ENCODE measurements around the gene SELENOK. TPM values are rescaled to one million over a fixed set of nuclear protein-coding genes. Genes with fewer than 3 reads are reported as not detected.
A peak's percentile ranks its signal among the peaks of the same experiment; 100 is the strongest.
"Not testable (repeated sequence)": the region's sequence is repeated elsewhere in the genome, so short reads cannot be mapped to it uniquely, and the experiment has no call there.

The SELENOK gene
- 35.7 TPM for polyA plus RNA-seq (ENCODE audit: insufficient read length)

DNA sequence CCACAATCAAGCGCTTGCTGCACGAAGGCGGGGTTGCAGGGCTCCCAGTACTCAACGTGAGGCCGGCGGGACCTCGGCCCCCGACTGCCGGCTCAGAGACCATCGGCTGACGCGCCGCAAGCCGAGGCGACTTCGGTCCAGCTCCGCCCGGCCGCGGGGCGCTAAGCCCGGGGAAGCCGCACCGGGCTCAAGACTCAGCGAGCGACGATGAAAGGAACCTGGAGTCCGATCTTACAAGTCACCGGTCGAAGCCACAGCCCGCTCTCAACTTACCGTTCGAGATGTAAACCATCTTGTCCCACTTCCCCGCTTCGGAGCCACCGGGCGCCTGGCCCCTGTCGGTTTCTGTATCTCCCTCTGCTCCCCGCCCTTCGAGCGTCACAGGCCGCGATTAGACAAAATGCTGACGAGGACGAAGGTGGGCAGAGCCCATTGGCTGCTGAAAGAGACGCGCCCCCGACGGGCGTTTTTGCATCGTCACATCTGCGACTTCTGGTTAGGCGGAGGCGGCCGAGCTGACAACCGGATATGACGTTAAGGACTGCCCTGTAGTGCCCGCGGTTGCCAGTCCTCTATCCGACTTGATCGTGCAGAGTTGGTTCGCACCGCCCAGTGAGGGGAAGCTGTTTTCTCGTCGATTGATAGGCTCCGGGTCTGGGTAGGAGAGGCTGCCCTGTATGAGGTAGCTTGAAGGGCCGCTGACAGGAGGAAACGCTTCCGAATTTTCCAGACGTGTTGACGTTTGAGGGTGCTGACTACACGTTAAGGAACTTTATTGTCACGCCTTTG, at the start of gene SELENOK:
Gene SELENOK (minus strand): TSS at position 363 of the 789 bp plus-strand sequence.
- peak; percentile 98 for DNase-seq

DNA sequence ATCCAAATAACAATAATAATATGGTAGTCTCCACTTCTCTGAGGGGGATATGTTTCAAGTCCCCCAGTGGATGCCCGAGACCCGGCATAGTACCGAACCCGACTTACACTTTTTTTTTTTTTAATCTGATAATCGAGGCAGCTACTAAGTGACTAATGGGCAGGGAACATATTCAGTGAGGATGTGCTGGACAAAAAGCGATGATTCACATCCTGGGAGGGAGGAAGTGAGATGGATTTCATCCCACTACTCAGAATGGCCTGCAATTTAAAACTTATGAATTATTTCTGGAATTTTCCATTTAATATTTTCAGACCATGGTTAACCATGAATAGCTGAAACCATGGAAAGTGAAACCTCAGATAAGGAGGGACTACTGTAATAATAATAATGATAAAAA, 49.5 kb upstream of the SELENOK start:
- no peak for DNase-seq

DNA sequence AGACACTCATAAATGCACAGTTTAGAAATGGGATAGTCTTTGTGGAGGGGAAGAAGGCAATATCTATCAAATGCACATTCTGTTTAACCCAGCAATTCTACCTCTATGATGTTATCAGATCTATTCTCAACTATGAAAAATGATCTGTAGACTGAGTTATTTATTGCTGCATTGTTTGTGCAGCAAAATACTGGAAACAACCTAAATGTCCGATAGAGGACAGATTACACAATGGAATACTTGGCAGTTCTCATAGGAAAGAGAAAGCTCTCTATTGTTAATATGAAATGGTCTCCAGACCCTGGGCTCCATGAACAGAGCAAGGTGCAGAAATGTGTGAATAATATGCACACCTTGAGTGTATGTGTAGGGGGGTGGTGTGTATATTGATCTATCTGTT, 49.0 kb upstream of the SELENOK start:
- DNase-seq, result no peak

DNA sequence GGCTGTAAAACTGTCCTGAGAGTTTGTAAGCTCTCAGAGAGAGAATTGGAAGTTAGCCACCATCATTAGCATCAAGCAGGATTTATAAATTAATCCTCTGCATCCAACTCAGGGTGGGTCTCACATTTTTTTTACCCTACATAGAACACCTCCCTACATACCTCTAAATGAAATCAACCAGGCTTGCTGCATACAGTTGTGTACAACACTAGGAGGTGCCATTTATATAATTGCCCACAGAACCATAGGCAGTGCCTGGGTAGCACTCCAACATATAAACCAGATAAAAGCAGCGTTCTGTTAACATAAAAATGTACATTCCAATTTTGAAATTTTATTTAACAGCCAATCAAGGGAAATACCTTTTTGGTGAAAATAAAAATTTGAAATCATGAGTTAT, 48.2 kb upstream of the SELENOK start:
- DNase-seq, result no peak

DNA sequence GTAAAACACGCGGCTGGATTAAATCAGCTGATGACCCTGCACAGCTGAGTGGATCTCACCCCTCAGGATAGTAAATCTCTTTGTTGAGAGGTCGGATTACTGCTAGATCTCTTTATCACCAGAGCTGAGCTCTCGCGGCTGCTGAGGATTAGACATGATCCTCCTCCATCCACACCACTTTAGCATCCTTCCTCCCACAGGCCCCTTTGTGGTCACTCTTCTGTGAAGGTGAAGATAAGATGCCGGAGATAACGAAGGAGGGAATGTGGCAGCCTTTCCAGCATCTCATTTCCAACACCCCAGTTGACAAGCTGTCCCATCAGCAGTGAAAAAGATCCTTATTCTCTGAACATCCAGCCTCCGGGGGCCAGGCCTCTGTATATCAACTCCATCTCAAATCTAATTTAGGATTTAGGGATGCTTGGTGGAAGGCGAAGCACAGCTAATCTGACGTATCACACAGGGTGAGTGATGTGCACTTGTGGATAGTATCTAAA, 47.5 kb upstream of the SELENOK start:
- DNase-seq, result no peak

DNA sequence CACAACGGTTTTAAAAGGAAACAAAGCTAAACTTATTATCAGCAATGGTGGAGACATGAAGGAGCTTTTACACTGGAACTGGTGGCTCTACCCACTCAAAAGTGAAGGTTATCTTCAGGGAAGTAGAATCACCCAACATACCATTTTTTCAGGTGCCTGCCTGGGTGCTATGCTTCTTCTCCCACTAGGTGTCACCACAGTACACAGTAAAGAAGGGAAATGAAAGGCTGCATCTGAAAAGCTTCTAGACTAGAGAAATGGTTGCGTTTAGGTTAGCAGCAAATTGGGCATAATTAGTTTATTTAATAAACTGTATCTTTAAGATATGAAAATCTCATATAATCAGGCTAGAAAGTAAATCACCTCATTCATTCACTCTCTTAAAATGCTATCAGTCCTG, 47.0 kb upstream of the SELENOK start:
- DNase-seq, result peak; percentile 32

DNA sequence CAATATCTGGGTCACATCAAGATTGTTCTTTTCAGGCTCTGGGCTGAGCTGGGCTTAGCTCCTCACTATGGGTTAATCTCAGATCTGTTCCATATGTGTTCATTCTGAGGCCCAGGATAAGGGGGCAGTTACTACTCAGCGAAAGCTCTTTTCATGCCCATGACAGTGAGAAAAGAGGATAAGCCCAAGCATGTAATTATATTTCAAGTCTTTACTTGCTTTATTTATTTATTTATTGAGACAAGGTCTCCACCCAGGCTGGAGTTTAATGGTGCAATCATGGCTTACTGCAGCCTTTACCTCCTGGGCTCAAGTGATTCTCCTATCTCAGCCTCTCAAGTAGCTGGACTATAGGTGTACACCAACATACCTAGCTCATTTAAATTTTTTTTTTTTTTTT, 44.7 kb upstream of the SELENOK start:
- DNase-seq, result no peak

DNA sequence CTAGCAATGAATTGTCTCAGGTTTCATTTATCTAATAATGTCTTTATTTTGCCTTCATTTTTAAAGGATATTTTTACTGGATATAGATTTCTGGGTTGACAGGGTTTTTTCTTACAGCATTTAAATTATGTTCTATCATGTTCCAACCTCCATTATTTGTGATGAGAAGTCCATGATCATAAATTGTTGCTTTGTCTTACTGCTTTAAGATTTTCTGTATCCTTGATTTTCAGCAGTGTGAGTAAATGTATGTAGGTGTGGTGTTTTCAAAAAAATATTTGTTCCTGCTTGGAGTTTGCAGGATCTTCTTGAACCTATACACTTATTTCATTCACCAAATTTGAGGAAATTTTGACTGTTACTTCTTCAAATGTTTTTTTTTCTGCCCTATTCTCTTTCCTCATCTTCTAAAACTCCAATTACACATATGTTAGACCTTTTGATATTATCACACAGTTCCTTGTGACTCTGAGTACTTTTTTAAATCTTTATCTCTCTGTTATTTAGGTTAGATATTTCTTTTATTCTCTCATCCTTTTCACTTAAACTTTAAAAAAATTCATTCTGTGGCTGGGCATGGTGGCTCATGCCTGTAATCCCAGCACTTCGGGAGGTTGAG, 43.7 kb upstream of the SELENOK start:
- DNase-seq, result no peak

DNA sequence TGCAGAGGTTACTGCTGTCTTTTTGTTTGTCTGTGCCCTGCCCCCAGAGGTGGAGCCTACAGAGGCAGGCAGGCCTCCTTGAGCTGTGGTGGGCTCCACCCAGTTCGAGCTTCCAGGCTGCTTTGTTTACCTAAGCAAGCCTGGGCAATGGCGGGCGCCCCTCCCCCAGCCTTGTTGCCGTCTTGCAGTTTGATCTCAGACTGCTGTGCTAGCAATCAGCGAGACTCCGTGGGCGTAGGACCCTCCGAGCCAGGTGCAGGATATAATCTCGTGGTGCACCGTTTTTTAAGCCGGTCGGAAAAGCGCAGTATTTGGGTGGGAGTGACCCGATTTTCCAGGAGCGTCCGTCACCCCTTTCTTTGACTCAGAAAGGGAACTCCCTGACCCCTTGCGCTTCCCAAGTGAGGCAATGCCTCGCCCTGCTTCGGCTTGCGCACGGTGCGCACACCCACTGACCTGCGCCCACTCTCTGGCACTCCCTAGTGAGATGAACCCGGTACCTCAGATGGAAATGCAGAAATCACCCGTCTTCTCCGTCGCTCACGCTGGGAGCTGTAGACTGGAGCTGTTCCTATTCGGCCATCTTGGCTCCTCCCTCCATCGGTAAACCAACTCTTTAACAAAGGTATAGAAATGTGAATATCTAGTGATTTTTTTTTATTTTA, 35.7 kb upstream of the SELENOK start:
- DNase-seq, result not testable (repeated sequence)

DNA sequence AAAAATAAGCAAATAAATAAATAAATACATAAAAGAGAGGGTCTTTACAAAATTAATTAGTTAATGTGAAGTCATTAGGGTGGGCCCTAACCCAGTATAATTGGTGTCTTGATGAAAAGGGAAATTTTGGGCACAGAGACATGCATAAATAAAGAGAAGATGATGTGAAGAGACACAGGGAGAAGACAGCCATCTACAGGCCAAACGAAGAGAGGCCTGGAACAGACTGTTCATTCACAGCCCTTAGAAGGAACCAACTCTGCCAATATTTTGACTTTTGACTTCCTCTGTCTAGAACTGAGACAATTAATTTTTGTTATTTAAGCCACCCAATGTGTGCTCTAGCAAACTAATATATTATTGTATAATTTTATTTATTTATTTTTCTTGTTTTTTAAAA, 29.6 kb upstream of the SELENOK start:
- DNase-seq, result no peak

DNA sequence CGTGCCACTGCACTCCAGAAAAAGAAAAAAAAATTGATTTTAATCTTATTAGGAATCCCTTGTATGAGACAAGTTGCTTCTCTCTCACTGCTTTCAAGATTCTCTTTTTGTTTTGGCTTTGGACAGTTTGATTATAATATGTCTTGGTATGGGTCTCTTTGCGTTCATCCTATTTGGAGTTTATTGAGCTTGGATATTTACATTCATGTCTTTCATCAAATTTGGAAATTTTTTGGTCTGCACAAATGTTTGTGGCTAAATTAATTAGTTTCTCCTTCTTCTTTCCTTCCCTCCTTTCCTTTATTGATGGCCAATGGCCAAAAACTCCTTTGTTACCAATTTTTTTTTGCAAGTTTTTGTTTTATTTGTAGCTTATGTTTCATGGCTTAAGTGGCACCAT, 28.1 kb upstream of the SELENOK start:
- no peak for DNase-seq

DNA sequence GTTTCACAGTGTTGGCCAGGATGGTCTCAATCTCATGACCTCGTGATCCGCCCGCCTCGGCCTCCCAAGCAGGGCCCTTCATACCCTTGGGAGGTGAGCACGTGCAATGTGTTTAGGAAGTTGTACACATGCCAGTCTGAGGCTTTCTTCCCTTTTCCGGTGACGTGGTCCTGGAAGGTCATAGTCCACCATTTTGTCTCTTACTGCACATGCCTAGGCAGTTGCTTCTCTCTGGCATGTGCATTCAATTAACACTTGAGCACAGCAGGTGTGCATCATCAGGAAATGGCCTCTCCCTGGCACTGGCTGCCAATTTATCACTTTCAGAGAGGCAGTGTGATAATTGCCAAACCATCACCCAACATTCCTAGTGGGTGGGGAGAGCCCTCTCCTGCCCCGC, 21.7 kb upstream of the SELENOK start:
- no peak for DNase-seq

DNA sequence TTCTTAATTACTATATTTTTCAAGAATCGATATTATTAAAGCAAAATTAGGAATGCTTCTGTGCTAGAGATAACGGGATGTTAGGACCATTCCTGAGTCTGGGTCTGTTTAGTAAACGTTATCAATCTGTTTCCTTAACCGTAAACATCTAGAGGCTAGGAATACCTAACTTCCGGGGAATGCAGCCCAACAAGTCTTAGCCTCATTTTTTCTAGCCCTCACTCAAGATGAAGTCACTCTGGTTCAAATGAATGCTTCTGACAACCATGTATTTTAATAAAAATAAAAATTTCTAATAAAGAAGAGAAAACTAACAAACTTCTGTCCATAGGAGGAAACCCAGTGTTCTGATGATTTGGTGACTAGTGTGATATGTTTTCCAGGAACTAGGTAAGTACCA, 11.1 kb upstream of the SELENOK start:
- DNase-seq, result no peak

DNA sequence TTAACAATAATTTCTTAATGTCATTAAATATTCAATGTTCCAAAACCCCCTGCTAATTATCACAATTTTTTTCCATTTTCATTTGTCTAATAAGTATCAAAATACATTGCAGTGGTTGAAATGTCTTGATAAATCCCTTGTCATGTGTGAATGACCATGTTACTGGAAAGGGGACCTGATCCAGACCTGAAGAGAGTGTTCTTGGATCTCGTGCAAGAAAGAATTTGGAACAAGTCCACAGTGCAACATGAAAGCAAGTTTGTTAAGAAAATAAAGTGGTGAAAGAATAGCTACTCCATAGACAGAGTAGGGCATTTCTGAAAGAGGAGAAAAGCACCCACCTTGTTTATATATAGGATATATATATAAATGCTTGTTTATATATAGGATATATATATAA, 10.4 kb upstream of the SELENOK start:
- no peak for DNase-seq

DNA sequence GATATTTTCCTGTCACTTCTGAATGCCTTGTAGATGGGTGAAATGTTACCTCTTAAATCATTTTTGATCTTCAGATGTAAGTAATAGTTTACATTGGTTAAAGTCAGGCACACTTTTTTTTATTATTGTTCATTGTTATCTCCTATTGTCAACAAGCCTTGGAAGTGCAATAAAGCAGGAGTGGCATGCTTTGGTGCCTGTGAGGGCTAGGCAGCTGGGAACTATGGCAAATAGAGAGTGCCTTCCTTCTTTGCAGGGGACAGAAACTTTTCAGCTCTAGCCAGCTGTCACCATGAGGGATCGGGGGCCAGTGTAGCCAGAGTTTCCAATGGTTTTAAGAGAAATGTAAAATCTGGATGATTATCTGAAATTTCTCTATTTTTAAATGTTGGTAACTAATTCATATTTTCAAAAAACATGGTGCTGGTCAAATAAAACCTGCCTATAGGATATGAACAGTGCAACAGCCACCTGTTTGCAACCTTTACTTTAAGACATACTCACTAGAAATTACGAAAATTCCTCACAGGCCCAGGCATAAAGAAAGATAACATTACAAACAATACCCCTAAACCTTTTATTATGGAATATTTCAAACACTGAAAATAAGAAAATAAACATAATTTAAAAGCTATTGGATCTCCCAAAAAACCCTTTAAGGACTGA, 9.1 kb upstream of the SELENOK start:
- no peak for DNase-seq

DNA sequence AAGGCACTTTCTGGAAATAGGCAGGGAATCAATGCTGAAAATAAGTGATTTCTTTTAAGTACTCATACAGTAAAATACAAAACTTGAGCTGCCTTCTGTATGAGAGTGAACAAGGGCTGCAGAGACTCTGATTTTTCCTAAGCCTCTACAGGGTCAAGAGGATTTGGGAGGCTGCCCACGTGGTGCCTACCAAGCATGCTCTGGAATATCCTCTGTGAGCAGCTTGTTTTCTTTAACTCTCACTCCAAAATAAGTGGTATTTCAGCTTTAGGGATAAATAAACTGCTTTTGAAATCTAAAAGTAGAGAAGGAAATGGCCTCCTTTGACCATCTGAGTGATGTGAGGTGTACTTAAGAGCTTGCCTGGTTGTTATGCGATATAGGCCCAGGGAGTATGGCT, 8.1 kb upstream of the SELENOK start:
- DNase-seq, result no peak

DNA sequence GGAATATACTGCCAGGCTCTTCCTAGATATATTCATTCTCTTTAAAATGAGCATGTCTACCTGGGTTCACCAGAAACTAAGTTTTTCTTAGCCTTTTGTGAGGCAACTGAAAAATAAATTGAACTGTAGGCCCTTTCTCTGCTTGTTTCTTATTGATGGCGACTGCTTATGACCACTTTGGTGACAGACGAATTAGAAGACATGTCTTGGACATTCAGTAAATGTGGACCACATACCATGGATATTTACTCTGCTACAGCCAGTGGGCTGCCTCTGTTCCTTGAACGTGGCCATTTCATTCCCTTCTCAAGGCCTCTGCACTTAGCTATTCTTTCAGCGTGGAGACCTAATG, 603 bp upstream of the SELENOK start:
- no peak for DNase-seq

DNA sequence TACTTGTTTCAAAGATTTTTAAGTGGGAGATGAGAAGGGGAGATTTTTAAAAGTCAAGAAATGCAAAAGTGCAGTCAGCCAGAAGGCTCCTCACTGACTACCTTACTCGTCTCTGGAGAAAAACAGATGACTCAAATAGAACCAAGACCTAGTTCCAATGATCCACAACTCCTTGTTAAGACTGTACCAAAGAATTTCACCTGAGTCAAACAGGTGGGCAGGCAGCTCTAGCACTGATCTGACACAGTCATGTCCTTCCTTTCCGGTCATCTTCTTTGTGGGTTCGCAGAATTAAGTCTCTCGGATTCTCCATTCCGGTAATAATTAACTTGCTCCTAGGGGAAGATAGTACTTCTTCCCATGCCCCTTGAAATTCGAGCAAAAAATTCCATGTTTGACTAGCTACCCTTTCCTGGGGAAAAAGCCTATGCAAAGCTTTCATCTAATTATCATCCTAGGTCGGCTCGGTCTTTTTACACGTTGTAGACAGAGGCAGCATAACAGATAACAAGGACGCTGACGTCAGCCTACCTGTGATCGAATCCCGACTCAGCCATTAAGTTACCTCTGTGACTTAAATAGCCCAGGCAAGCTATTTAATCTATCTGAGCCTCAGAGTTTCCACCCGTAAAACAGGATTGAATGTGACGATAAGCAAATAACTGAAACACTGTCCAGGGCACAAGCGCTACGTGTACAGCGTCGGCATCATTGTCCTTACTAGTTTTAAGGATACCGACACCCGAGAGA, 758 bp downstream of the SELENOK start:
- DNase-seq, result no peak

DNA sequence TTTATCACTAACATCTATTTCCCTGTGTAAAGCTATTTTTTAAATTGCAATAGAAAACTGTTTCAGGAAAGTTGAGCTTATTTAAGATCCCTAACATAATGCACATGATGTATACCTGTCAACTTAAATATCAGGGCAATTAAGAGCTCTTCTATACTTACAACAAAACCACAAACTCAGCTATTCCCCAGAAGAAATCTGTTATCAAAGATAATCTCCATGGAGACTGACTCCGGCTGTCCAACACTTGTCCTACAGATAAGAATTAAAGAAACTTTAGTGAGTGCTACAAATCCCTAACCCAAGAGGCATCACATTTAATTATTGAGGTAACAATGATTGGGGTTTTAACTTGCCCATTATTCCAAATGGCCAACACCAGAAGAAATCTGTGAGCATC, 3.4 kb downstream of the SELENOK start:
- DNase-seq, result no peak

DNA sequence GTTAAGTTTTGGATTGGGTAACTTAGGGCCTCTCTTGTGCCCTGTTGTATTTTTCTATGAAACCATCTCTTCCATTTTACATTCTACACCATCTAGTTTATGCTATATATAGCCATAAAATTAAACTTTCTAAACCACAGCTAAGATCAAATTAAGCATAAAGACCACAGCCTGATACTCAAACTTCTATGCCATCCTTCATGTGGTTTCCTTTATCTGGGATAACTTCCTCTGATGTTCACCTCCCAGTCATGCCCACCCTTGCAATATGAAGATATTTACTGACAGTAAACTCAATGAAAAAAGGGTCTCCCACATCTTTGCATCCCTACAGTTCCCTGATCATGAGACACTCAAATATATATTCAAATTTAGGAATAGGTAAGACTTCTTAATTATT, 4.2 kb downstream of the SELENOK start:
- no peak for DNase-seq

DNA sequence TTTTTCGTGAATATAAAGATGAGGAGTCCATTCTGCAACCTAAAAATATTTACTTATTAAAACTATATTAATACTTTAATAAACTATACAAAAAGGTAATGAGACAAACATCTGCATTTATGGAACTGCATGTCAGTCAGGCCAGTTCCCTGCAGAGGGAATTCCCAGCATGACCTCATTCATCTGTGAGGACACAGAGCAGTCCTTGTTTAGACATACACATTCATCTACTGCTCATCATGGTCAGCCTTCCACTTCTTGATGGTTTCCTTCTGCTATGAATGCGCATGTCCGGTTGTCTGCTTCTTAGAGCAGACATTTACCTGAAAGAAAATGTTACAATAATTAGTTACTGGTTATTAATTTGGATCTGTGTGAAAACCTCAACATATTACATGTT, 6.4 kb downstream of the SELENOK start:
- DNase-seq, result no peak

DNA sequence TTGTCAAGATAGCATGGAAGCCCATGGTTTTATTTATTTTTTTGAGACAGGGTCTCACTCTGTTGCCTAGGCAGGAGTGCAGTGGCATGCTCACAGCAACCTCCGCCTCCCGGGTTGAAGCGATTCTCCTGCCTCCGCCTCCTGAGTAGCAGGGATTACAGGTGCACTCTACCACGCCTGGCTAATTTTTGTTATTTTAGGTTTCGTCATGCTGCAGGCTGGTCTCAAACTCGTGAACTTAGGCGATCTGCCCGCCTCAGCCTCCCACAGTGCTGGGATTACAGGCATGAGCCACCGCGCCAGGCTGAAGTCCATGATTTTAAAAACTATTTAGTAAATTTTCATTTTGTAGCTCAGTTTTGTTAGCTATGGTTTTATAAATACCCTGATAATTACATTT, 7.0 kb downstream of the SELENOK start:
- no peak for DNase-seq

DNA sequence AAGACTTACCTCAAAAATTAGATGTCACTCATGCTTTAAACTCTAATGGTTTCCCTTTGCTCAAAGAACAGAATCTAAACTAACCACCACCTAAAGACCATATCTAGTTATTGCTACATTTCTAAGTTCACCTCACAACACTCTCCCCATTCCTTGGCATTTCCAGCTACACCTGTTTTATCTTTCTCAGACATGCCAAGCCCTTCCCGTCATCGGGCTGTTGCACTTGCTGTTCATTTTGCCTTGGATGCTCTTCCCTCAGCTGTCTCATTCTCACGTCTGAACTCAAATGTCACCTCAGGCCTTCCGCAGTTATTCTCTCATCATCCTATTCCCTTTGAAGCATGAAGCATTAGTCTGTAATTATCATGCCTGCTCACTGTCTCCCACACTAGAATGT, 8.7 kb downstream of the SELENOK start:
- no peak for DNase-seq
